GM12892 (cell line): ENCODE data around the gene SPIRE1.

ENCODE experiments used
- POLR2A ChIP-seq: IDR thresholded peaks from 2 replicates; pipeline ENCODE4 v1.6.1; 2011; ENCODE audit warnings: low read depth, low read length, control low read depth
- POLR2AphosphoS5 ChIP-seq: IDR thresholded peaks from 2 replicates; pipeline ENCODE4 v1.6.1; 2011; ENCODE audit warnings: low read depth, low read length, control low read depth
- TAF1 ChIP-seq: IDR thresholded peaks from 2 replicates; pipeline ENCODE4 v1.6.1; 2011; ENCODE audit warnings: low read depth, mild to moderate bottlenecking, control low read depth, low read length, borderline replicate concordance

- no peak for TF ChIP-seq POLR2A
- TF ChIP-seq POLR2AphosphoS5 = no peak
- TF ChIP-seq TAF1 = no peak
These were observed 208.7 kb downstream of the SPIRE1 start for GRCh38 chr18:12449051-12449785.
